ENCODE data around the gene CACNA1H.
"Not testable (repeated sequence)": the region's sequence is repeated elsewhere in the genome, so short reads cannot be mapped to it uniquely, and the experiment has no call there.

The CACNA1H gene

GRCh38 chr16:1230471-1231212 is 77.7 kb downstream of the CACNA1H start:
- not testable (repeated sequence) for DNase-seq

- not testable (repeated sequence) for DNase-seq
Observed at GRCh38 chr16:1231301-1231700, 78.4 kb downstream of the CACNA1H start.

GRCh38 chr16:1232049-1232748 is 79.3 kb downstream of the CACNA1H start:
- DNase-seq: not testable (repeated sequence)

- not testable (repeated sequence) for DNase-seq
Observed at GRCh38 chr16:1236659-1237058, 83.8 kb downstream of the CACNA1H start.

GRCh38 chr16:1237990-1238389 is 85.1 kb downstream of the CACNA1H start:
- no peak for DNase-seq

- not testable (repeated sequence) for DNase-seq
Observed at GRCh38 chr16:1238909-1239308, 86.0 kb downstream of the CACNA1H start.

GRCh38 chr16:1239575-1239974 is 86.7 kb downstream of the CACNA1H start:
- DNase-seq: not testable (repeated sequence)

- DNase-seq: not testable (repeated sequence)
Observed at GRCh38 chr16:1240436-1240835, 87.5 kb downstream of the CACNA1H start, which contains the start of gene TPSAB1. TSS of gene TPSAB1 (plus strand) at chr16:1240705. CDS start at chr16:1240939, 234 bp downstream.

- not testable (repeated sequence) for DNase-seq
Observed at GRCh38 chr16:1241081-1241480, 88.2 kb downstream of the CACNA1H start.

- DNase-seq: not testable (repeated sequence)
Observed at GRCh38 chr16:1243363-1243762, 90.5 kb downstream of the CACNA1H start.

GRCh38 chr16:1243907-1244850 is 91.3 kb downstream of the CACNA1H start:
- not testable (repeated sequence) for DNase-seq

GRCh38 chr16:1244881-1245280 is 92.0 kb downstream of the CACNA1H start:
- DNase-seq: no peak

GRCh38 chr16:1245452-1246020 is 92.6 kb downstream of the CACNA1H start:
- DNase-seq: no peak

GRCh38 chr16:1247903-1248537 is 95.1 kb downstream of the CACNA1H start:
- not testable (repeated sequence) for DNase-seq

- DNase-seq: not testable (repeated sequence)
Observed at GRCh38 chr16:1249031-1249755, 96.3 kb downstream of the CACNA1H start.

- not testable (repeated sequence) for DNase-seq
Observed at GRCh38 chr16:1253701-1254364, 100.9 kb downstream of the CACNA1H start.

- not testable (repeated sequence) for DNase-seq
Observed at GRCh38 chr16:1254821-1255220, 101.9 kb downstream of the CACNA1H start.

GRCh38 chr16:1255276-1256122 is 102.6 kb downstream of the CACNA1H start, which contains the start of gene TPSD1:
TSS of gene TPSD1 (plus strand) at chr16:1256069. CDS start at chr16:1256281, 212 bp downstream.
- DNase-seq: not testable (repeated sequence)

- DNase-seq: not testable (repeated sequence)
Observed at GRCh38 chr16:1256296-1256873, 103.5 kb downstream of the CACNA1H start.

All from activated T-cell treated with anti-CD3 and anti-CD28 coated beads, Interleukin-2, amount 50 U/mL, for 48 hours (primary cell).